ENCODE results near the gene RALGAPA2. TPM values are rescaled to one million over a fixed set of nuclear protein-coding genes. Genes with fewer than 3 reads are reported as not detected.

The RALGAPA2 gene
- total RNA-seq, 1 experiment from 2014 or later, result 10.8 TPM

DNA sequence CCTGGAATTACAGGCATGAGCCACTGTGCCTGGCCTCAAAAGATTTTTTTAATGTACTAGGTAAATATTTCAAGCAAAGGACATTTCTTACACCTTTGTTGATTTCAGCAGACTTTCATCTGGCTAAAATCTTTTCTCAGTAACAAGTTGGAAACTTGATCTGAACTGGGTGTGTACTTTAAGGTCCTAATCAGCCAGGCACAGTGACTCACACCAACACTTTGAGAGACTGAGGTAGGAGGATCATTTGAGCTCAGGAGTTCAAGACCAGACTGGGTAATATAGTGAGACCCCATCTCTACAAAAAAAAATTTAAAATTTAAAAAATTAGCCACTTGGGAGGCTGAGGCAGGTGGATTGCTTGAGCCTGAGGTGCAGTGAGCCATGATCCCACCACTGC, 7.0 kb upstream of the RALGAPA2 start:
- TF ChIP-seq, protein P1, sequence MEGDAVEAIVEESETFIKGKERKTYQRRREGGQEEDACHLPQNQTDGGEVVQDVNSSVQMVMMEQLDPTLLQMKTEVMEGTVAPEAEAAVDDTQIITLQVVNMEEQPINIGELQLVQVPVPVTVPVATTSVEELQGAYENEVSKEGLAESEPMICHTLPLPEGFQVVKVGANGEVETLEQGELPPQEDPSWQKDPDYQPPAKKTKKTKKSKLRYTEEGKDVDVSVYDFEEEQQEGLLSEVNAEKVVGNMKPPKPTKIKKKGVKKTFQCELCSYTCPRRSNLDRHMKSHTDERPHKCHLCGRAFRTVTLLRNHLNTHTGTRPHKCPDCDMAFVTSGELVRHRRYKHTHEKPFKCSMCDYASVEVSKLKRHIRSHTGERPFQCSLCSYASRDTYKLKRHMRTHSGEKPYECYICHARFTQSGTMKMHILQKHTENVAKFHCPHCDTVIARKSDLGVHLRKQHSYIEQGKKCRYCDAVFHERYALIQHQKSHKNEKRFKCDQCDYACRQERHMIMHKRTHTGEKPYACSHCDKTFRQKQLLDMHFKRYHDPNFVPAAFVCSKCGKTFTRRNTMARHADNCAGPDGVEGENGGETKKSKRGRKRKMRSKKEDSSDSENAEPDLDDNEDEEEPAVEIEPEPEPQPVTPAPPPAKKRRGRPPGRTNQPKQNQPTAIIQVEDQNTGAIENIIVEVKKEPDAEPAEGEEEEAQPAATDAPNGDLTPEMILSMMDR (IDR thresholded peaks at IDR 0.05 in 2 of 3, conservative IDR thresholded peaks at IDR 0.05 in 1 of 3; ENCODE audit: borderline replicate concordance in 1 of 3, insufficient read depth in 1 of 3, low read depth in 2 of 3, low read length in 2 of 3), result no peak
- no peak for TF ChIP-seq POLR2AphosphoS5 (IDR thresholded peaks at IDR 0.05; ENCODE audit: low read depth, low read length)
- TF ChIP-seq, protein P2, sequence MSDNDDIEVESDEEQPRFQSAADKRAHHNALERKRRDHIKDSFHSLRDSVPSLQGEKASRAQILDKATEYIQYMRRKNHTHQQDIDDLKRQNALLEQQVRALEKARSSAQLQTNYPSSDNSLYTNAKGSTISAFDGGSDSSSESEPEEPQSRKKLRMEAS (IDR thresholded peaks at IDR 0.05), result no peak
- no peak for TF ChIP-seq ZBTB33 (IDR thresholded peaks at IDR 0.05; ENCODE audit: extremely low read depth, insufficient replicate concordance, low read length)
- no peak for TF ChIP-seq CBX3 (IDR thresholded peaks at IDR 0.05; ENCODE audit: low read depth)
- no peak for TF ChIP-seq CEBPB (IDR thresholded peaks at IDR 0.05; ENCODE audit: low read depth)
- TF ChIP-seq EGR1 (IDR thresholded peaks at IDR 0.05; ENCODE audit: low read depth), result no peak
- no peak for TF ChIP-seq ZNF274 (IDR thresholded peaks at IDR 0.05; ENCODE audit: low read depth, low read length)
- no peak for TF ChIP-seq YY1 (IDR thresholded peaks at IDR 0.05; ENCODE audit: extremely low read depth, insufficient replicate concordance, low read depth, low read length)
- no peak for TF ChIP-seq JUND (IDR thresholded peaks at IDR 0.05)
- no peak for TF ChIP-seq POLR2A (IDR thresholded peaks at IDR 0.05; ENCODE audit: borderline replicate concordance, extremely low read depth, insufficient read depth, insufficient read length)
- TF ChIP-seq ZFX (IDR thresholded peaks at IDR 0.05), result no peak
- no peak for TF ChIP-seq SIN3A (IDR thresholded peaks at IDR 0.05; ENCODE audit: low read depth)
- H3K27ac ChIP-seq (ENCODE audit: low read depth, low read length), result no peak overlapping the region
- intact Hi-C loops (cut with micrococcal nuclease), result no loop called here
- ATAC-seq (no peak), DNase-seq (ENCODE audit: low read depth, low spot score) (no peak)
- no peaks in the 10 kb centered on the region for H4K20me1 ChIP-seq (ENCODE audit: insufficient read depth)
- no peaks in the 10 kb centered on the region for H3K9me2 ChIP-seq (ENCODE audit: insufficient read depth)
- H3K4me3 ChIP-seq (replicated peaks in 1 of 2; ENCODE audit: low read depth in 1 of 2, low read length in 2 of 2), result no peak overlapping the region
- ChIA-PET POLR2A (no interaction called here), RAD21 (ENCODE audit: low non-redundant PET in 1 of 2, low total read pairs in 2 of 2, uncharacterized antibody in 2 of 2, unreplicated experiment in 2 of 2) (no interaction called here), CTCF (no interaction called here)
- no peaks in the 10 kb centered on the region for H3K27me3 ChIP-seq (ENCODE audit: insufficient read depth, low read length)
- BruUV-seq (replicated peaks), result no TSS peak
- H3K79me2 ChIP-seq (ENCODE audit: insufficient read depth, low read length), result no peaks in the 10 kb centered on the region
- H3K9ac ChIP-seq (ENCODE audit: low read length), result no peak overlapping the region
- no peaks in the 10 kb centered on the region for H3K4me1 ChIP-seq (ENCODE audit: control insufficient read depth in 1 of 2, insufficient read depth in 2 of 2, low read length in 2 of 2)
- no peak overlapping the region for H2AFZ ChIP-seq (ENCODE audit: low read depth, low read length, poor library complexity, severe bottlenecking)
- H3K36me3 ChIP-seq (ENCODE audit: control insufficient read depth in 1 of 2, insufficient read depth in 2 of 2, low read length in 2 of 2), result no peaks in the 10 kb centered on the region
- H3K4me2 ChIP-seq (ENCODE audit: low read length), result no peak overlapping the region
- no peaks in the 10 kb centered on the region for H3K9me3 ChIP-seq (ENCODE audit: control insufficient read depth in 1 of 2, insufficient read depth in 1 of 2, low read depth in 1 of 2, low read length in 2 of 2)

Data from HCT116 (cell line).